HL-60 (cell line): Measurements from ENCODE around the gene SIAH1.

Experiments
- DNase-seq, 2 experiments: peaks; one replicate each; pipeline ENCODE4 v3.0.0-alpha.2; 2010 to 2020; ENCODE audit warnings: low read depth in 1 of 2, low spot score in 1 of 2
- H3K27ac ChIP-seq: fragments of 250-450 bp; sonication (Bioruptor Pico); replicated peaks from 2 replicates; pipeline ENCODE4 v1.5.1; 2020; ENCODE audit warnings: mild to moderate bottlenecking, moderate library complexity
- H3K27me3 ChIP-seq: fragments of 250-450 bp; sonication (Bioruptor Pico); 2 replicates; pipeline ENCODE4 v1.5.1; 2021; ENCODE audit warnings: mild to moderate bottlenecking, moderate library complexity; ENCODE audit not compliant: insufficient read depth, poor library complexity, severe bottlenecking
- H3K4me3 ChIP-seq: replicated peaks from 2 replicates; pipeline ENCODE4 v1.5.1; 2011; ENCODE audit warnings: mild to moderate bottlenecking, control low read depth, low read length; ENCODE audit not compliant: insufficient read depth
- CTCF ChIP-seq: IDR thresholded peaks from one replicate; pipeline ENCODE4 v1.5.1; 2011; ENCODE audit warnings: low read length, control low read depth, inconsistent platforms; ENCODE audit not compliant: insufficient read depth
- GABPA ChIP-seq: IDR thresholded peaks from 2 replicates; pipeline ENCODE4 v1.6.1; 2012; ENCODE audit warnings: low read depth
- POLR2AphosphoS5 ChIP-seq: IDR thresholded peaks from 2 replicates; pipeline ENCODE4 v1.6.1; 2012; ENCODE audit warnings: low read depth
- REST ChIP-seq: IDR thresholded peaks from 2 replicates; pipeline ENCODE4 v1.6.1; 2012; ENCODE audit warnings: low read depth; ENCODE audit not compliant: insufficient replicate concordance
- SPI1 ChIP-seq: IDR thresholded peaks from 2 replicates; pipeline ENCODE4 v1.6.1; 2012; ENCODE audit warnings: low read depth, mild to moderate bottlenecking, borderline replicate concordance

SIAH1 gene

GRCh38 chr16:48332978-48333377, 52.2 kb downstream of the SIAH1 start:
- DNase-seq = no peak
- TF ChIP-seq POLR2AphosphoS5 (no peak), REST (no peak), SPI1 (no peak), CTCF (no peak), GABPA (no peak)
- Histone ChIP-seq H3K27ac (no peak overlapping the region), H3K4me3 (no peak overlapping the region), H3K27me3 (no peaks in the 10 kb centered on the region)

GRCh38 chr16:48330841-48331192, 54.4 kb downstream of the SIAH1 start:
- H3K27me3 ChIP-seq = no peaks in the 10 kb centered on the region
- peak; percentile 42 to 62 for DNase-seq
- TF ChIP-seq GABPA = no peak
- TF ChIP-seq SPI1 = no peak
- no peak for TF ChIP-seq CTCF
- no peak for TF ChIP-seq POLR2AphosphoS5
- TF ChIP-seq REST = no peak

GRCh38 chr16:48330189-48330840, 54.9 kb downstream of the SIAH1 start:
- Histone ChIP-seq H3K4me3 (no peak overlapping the region), H3K27ac (no peak overlapping the region), H3K27me3 (no peaks in the 10 kb centered on the region)
- no peak for DNase-seq
- TF ChIP-seq REST (no peak), CTCF (no peak), POLR2AphosphoS5 (no peak), SPI1 (no peak), GABPA (no peak)

More at GRCh38 chr16:48330841-48331192, 54.4 kb downstream of the SIAH1 start:
- H3K27ac ChIP-seq = no peak overlapping the region
- no peak overlapping the region for H3K4me3 ChIP-seq
